ENCODE data around the gene CD93. TPM values are rescaled to one million over a fixed set of nuclear protein-coding genes. Genes with fewer than 3 reads are reported as not detected.

CD93 gene
- total RNA-seq, 1 experiment from 2014 or later = not detected

DNA sequence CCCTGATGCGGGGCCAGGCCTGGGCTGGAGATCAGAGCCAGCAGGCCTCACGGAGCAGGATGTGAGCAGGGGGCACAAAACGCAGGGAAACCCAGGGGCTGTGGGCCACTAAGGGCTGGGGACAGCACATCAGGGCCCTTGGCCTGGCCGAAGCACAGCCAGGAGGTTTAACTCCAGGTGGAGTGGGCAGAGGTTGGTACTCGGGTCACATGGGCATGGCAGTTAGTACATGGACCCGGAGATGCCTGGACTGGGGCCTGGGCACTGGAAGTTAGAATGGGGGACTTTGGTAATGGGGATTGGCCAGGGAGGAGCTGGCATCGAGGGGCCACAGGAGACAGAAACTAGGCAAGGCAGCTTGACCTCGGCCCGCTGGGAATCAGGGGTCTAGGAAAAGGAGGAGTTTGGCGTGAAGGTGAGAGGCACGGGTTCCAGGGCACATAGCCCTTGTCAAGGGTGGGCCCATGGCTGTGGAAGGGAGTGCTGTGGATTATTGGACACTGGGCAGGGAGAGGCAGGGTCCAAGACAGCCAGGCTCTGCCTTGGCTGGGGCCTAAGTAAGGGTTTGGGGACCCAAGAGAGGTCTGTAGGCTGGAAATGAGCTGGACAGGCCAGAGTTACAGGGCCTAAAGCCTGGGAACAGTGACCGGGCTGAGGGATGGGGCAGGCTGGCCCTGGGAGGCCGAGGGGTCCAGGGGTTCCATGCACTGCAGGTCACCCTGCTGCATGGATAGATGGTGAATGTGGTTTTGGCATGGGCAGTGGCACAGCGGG is 41.6 kb upstream of the CD93 start:
- H3K9ac ChIP-seq (ENCODE audit: low read length) = no peak overlapping the region
- no peak for ATAC-seq
- H3F3A ChIP-seq (ENCODE audit: low read length, unreplicated experiment) = no peaks in the 10 kb centered on the region
- no peak overlapping the region for H3K4me3 ChIP-seq (ENCODE audit: low read length)
- intact Hi-C loops (cut with micrococcal nuclease) = no loop called here
- H3K79me2 ChIP-seq (ENCODE audit: low read length) = no peaks in the 10 kb centered on the region
- H3K9me2 ChIP-seq (replicated peaks; ENCODE audit: low read length) = no peaks in the 10 kb centered on the region
- no peak overlapping the region for H3K4me2 ChIP-seq (ENCODE audit: low read length)
- no peak overlapping the region for H3K27ac ChIP-seq (ENCODE audit: low read length)
- CTCF ChIA-PET = no interaction called here
- H3K27me3 ChIP-seq (ENCODE audit: low read length) = no peaks in the 10 kb centered on the region
- H3K4me1 ChIP-seq (ENCODE audit: insufficient read depth, low read length) = no peaks in the 10 kb centered on the region
- DNase-seq = no peak
- no peak overlapping the region for H2AFZ ChIP-seq (ENCODE audit: low read length)
- H3K36me3 ChIP-seq (ENCODE audit: low read depth, low read length) = no peaks in the 10 kb centered on the region
- no peaks in the 10 kb centered on the region for H3K9me3 ChIP-seq (ENCODE audit: low read length)
- no TSS peak for BruUV-seq (replicated peaks)
- H4K20me1 ChIP-seq (ENCODE audit: low read length) = no peaks in the 10 kb centered on the region
- POLR2A ChIA-PET (ENCODE audit: unreplicated experiment) = no interaction called here
- TF ChIP-seq CTCF (conservative IDR thresholded peaks at IDR 0.05; ENCODE audit: low read depth, low read length) (no peak), EZH2phosphoT487 (IDR thresholded peaks at IDR 0.05; ENCODE audit: borderline replicate concordance, low read length) (no peak), EZH2 (IDR thresholded peaks at IDR 0.05; ENCODE audit: low read length, unreplicated experiment) (no peak)

DNA sequence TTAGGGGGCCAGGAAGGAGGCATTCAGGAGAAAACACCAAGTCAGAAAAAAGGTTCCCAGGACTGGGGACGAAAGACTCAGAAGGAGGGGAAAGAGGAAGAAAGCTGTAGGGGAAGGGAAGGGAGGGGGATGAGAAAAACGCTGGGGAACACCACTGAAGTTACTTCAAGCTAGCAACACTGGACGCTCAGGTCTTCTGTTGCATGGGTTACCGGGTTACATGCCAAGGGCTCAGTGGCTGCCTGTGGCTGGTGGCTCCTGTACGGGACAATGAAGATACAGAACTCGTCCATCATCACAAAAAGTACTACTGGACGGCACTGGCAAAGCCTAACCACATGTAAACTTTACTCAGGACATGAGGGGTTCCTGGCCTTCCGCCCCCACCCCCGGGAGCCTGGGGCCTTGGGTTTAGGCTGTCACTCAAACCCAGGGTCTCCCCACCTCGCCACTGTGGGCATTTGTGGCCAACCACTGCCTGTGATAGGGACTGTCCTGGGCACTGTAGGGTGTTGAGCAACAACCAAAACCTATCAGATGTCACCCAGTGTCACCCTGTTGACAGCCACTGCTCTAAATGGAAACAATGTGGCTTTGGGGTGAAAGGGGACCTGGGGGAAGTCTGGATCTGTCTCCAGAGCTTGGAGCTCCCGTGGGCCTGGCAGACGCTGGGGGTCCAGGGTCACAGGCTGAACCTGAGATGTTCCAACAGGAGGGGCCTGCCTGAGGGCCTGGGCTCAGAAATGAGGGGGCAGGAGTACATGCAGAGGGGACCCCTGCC is 40.3 kb upstream of the CD93 start:
- no peak overlapping the region for H3K27ac ChIP-seq (ENCODE audit: low read length)
- ATAC-seq = no peak
- no peaks in the 10 kb centered on the region for H4K20me1 ChIP-seq (ENCODE audit: low read length)
- no peak overlapping the region for H3K4me3 ChIP-seq (ENCODE audit: low read length)
- no TSS peak for BruUV-seq (replicated peaks)
- H3K36me3 ChIP-seq (ENCODE audit: low read depth, low read length) = no peaks in the 10 kb centered on the region
- no peaks in the 10 kb centered on the region for H3K27me3 ChIP-seq (ENCODE audit: low read length)
- POLR2A ChIA-PET (ENCODE audit: unreplicated experiment) = no interaction called here
- TF ChIP-seq EZH2phosphoT487 (IDR thresholded peaks at IDR 0.05; ENCODE audit: borderline replicate concordance, low read length) (no peak), CTCF (conservative IDR thresholded peaks at IDR 0.05; ENCODE audit: low read depth, low read length) (no peak), EZH2 (IDR thresholded peaks at IDR 0.05; ENCODE audit: low read length, unreplicated experiment) (no peak)
- H3F3A ChIP-seq (ENCODE audit: low read length, unreplicated experiment) = no peaks in the 10 kb centered on the region
- no peak overlapping the region for H3K9ac ChIP-seq (ENCODE audit: low read length)
- intact Hi-C loops (cut with micrococcal nuclease) = no loop called here
- no peak overlapping the region for H2AFZ ChIP-seq (ENCODE audit: low read length)
- CTCF ChIA-PET = no interaction called here
- H3K9me3 ChIP-seq (ENCODE audit: low read length) = no peaks in the 10 kb centered on the region
- no peaks in the 10 kb centered on the region for H3K79me2 ChIP-seq (ENCODE audit: low read length)
- no peaks in the 10 kb centered on the region for H3K9me2 ChIP-seq (replicated peaks; ENCODE audit: low read length)
- no peak for DNase-seq
- no peak overlapping the region for H3K4me2 ChIP-seq (ENCODE audit: low read length)
- H3K4me1 ChIP-seq (ENCODE audit: insufficient read depth, low read length) = no peaks in the 10 kb centered on the region
